ENCODE results near the gene CLIC1.

Gene CLIC1

DNA sequence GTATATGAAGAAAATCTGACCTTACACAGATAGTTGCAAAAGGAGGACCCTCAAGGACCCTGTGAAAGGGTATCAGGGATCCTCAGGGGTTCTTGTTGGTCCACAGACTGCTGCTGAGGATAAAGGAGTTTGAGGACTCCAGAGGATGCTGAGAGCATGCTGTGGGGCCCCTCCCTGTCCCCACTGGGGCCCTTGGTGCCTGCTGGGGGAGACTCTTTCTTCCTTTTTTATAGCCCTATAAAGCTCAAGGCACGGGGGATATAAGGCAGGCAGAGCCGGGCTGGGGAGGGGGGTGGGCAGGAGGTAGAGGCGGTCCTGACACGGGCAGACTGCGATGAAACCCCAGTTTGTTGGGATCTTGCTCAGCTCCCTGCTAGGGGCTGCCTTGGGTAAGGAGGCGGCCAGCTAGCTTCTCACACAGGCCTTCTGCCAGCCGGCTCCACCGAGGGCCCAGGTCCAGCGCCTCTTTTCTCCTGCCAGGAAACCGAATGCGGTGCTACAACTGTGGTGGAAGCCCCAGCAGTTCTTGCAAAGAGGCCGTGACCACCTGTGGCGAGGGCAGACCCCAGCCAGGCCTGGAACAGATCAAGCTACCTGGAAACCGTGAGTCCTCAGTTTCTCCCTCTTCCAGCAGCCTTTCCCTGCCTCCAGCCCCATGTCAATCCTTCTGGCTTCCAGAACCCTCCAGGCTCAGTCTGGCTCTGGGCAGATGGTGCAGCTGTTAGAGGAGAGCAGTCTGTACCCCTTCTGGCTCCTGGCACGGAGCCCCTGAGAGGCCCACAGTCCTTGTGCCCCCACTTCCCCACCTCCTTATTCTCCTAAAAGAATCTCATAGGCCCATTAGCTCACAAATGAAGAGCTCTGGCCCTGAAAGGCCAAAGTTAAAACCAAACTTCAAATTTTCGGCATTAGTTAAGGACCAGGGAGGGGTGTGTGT is 21.0 kb downstream of the CLIC1 start, which contains the start of gene LY6G6D:
Gene LY6G6D, plus strand, starts transcription at position 327 of the 937 bp plus-strand sequence. Its CDS starts 8 bp downstream, at position 335.
- H2BK120ac ChIP-seq (ENCODE audit: insufficient read depth, low read length, poor library complexity): peak within 1 kb of the TSS; percentile 11
- H3K4me2 ChIP-seq (ENCODE audit: low read length): no peak within 1 kb of the TSS
- DNase-seq: no peak
- peak within 1 kb of the TSS; percentile 44 for H3K9ac ChIP-seq (ENCODE audit: low read length)
- H2AFZ ChIP-seq (ENCODE audit: insufficient read depth, low read length, poor library complexity): peak within 1 kb of the TSS; percentile 84
- H3K4me3 ChIP-seq (ENCODE audit: low read depth, low read length): no peak within 1 kb of the TSS
- WGBS (ENCODE audit: extremely low coverage, insufficient coverage, insufficient read length): no CpG with 5 or more reads among the region's 16 CpGs
- peak within 1 kb of the TSS; percentile 70 for H4K91ac ChIP-seq (ENCODE audit: low read depth, low read length)
- no peak within 1 kb of the TSS for H3K4ac ChIP-seq (ENCODE audit: low read depth, low read length)
- H2AK5ac ChIP-seq (ENCODE audit: low read length): peak within 1 kb of the TSS; percentile 15
- peaks cover 5% of the 10 kb centered on the region for H3K79me1 ChIP-seq (ENCODE audit: low read length)
- peak within 1 kb of the TSS; percentile 12 for H4K12ac ChIP-seq (ENCODE audit: low read depth, low read length)
- no peak within 1 kb of the TSS for H3K18ac ChIP-seq (ENCODE audit: low read length)
- H3K23ac ChIP-seq (ENCODE audit: low read length): no peak within 1 kb of the TSS
- no peaks in the 10 kb centered on the region for H3K27me3 ChIP-seq (ENCODE audit: insufficient read depth, low read length)
- H3K27ac ChIP-seq (ENCODE audit: low read depth, low read length): no peak within 1 kb of the TSS
- no peak within 1 kb of the TSS for H2BK5ac ChIP-seq (ENCODE audit: low read depth, low read length, poor library complexity)
- no peaks in the 10 kb centered on the region for H3K9me3 ChIP-seq (ENCODE audit: insufficient read depth, low read depth, low read length)
- peak within 1 kb of the TSS; percentile 3 for H2BK12ac ChIP-seq (ENCODE audit: low read length)
- peak within 1 kb of the TSS; percentile 70 for H4K8ac ChIP-seq (ENCODE audit: low read depth, low read length)
- no peak within 1 kb of the TSS for H3K14ac ChIP-seq (ENCODE audit: low read length)
- H3K79me2 ChIP-seq (ENCODE audit: control insufficient read depth, insufficient read depth, low read length, poor library complexity): no peaks in the 10 kb centered on the region
- H3K4me1 ChIP-seq (ENCODE audit: control insufficient read depth in 1 of 2, insufficient read depth in 2 of 2, low read length in 2 of 2): peaks cover 27 to 29% of the 10 kb centered on the region in 2 experiments
- no peaks in the 10 kb centered on the region for H3K36me3 ChIP-seq (ENCODE audit: control insufficient read depth in 1 of 2, insufficient read depth in 2 of 2, low read length in 2 of 2)

GRCh38 chr6:31713991-31714684 is 22.2 kb downstream of the CLIC1 start:
- Histone ChIP-seq H3K27ac (ENCODE audit: low read depth, low read length) (no peak overlapping the region), H3K4me2 (ENCODE audit: low read length) (no peak overlapping the region), H4K91ac (ENCODE audit: low read depth, low read length) (peak overlapping the region; percentile 70)

GRCh38 chr6:31713465-31713864 is 22.9 kb downstream of the CLIC1 start:
- no CpG with 5 or more reads among the region's 4 CpGs for WGBS (ENCODE audit: extremely low coverage, insufficient coverage, insufficient read length)
- H3K18ac ChIP-seq (ENCODE audit: low read length): no peak overlapping the region
- H3K79me1 ChIP-seq (ENCODE audit: low read length): peaks cover 5% of the 10 kb centered on the region
- H4K12ac ChIP-seq (ENCODE audit: low read depth, low read length): no peak overlapping the region
- H3K4me1 ChIP-seq (ENCODE audit: control insufficient read depth in 1 of 2, insufficient read depth in 2 of 2, low read length in 2 of 2): peaks cover 17 to 20% of the 10 kb centered on the region in 2 experiments
- no peak overlapping the region for H2BK12ac ChIP-seq (ENCODE audit: low read length)
- H3K14ac ChIP-seq (ENCODE audit: low read length): no peak overlapping the region
- peak overlapping the region; percentile 70 for H4K91ac ChIP-seq (ENCODE audit: low read depth, low read length)
- no peak overlapping the region for H3K9ac ChIP-seq (ENCODE audit: low read length)
- H2BK5ac ChIP-seq (ENCODE audit: low read depth, low read length, poor library complexity): no peak overlapping the region
- H3K4ac ChIP-seq (ENCODE audit: low read depth, low read length): no peak overlapping the region
- no peak overlapping the region for H2AK5ac ChIP-seq (ENCODE audit: low read length)
- H3K36me3 ChIP-seq (ENCODE audit: control insufficient read depth in 1 of 2, insufficient read depth in 2 of 2, low read length in 2 of 2): no peaks in the 10 kb centered on the region
- no peak for DNase-seq
- peak overlapping the region; percentile 70 for H4K8ac ChIP-seq (ENCODE audit: low read depth, low read length)
- peak overlapping the region; percentile 84 for H2AFZ ChIP-seq (ENCODE audit: insufficient read depth, low read length, poor library complexity)
- no peak overlapping the region for H3K4me3 ChIP-seq (ENCODE audit: low read depth, low read length)
- no peak overlapping the region for H3K4me2 ChIP-seq (ENCODE audit: low read length)
- no peak overlapping the region for H3K27ac ChIP-seq (ENCODE audit: low read depth, low read length)
- peak overlapping the region; percentile 52 for H2BK120ac ChIP-seq (ENCODE audit: insufficient read depth, low read length, poor library complexity)
- no peaks in the 10 kb centered on the region for H3K9me3 ChIP-seq (ENCODE audit: insufficient read depth, low read depth, low read length)
- no peaks in the 10 kb centered on the region for H3K79me2 ChIP-seq (ENCODE audit: control insufficient read depth, insufficient read depth, low read length, poor library complexity)
- no peak overlapping the region for H3K23ac ChIP-seq (ENCODE audit: low read length)
- H3K27me3 ChIP-seq (ENCODE audit: insufficient read depth, low read length): no peaks in the 10 kb centered on the region

More at GRCh38 chr6:31713991-31714684, 22.2 kb downstream of the CLIC1 start:
- H3K9me3 ChIP-seq (ENCODE audit: insufficient read depth, low read depth, low read length): no peaks in the 10 kb centered on the region
- peak overlapping the region; percentile 21 for H3K14ac ChIP-seq (ENCODE audit: low read length)
- DNase-seq: no peak
- H4K12ac ChIP-seq (ENCODE audit: low read depth, low read length): peak overlapping the region; percentile 63
- H4K8ac ChIP-seq (ENCODE audit: low read depth, low read length): peak overlapping the region; percentile 70
- no peaks in the 10 kb centered on the region for H3K79me2 ChIP-seq (ENCODE audit: control insufficient read depth, insufficient read depth, low read length, poor library complexity)
- no peak overlapping the region for H3K9ac ChIP-seq (ENCODE audit: low read length)
- H3K23ac ChIP-seq (ENCODE audit: low read length): no peak overlapping the region
- H3K4me1 ChIP-seq (ENCODE audit: control insufficient read depth in 1 of 2, insufficient read depth in 2 of 2, low read length in 2 of 2): peaks cover 24 to 27% of the 10 kb centered on the region in 2 experiments
- peak overlapping the region; percentile 3 for H2BK12ac ChIP-seq (ENCODE audit: low read length)
- H3K4ac ChIP-seq (ENCODE audit: low read depth, low read length): no peak overlapping the region
- H2AFZ ChIP-seq (ENCODE audit: insufficient read depth, low read length, poor library complexity): peak overlapping the region; percentile 84
- H3K79me1 ChIP-seq (ENCODE audit: low read length): peaks cover 5% of the 10 kb centered on the region
- no peaks in the 10 kb centered on the region for H3K36me3 ChIP-seq (ENCODE audit: control insufficient read depth in 1 of 2, insufficient read depth in 2 of 2, low read length in 2 of 2)
- peak overlapping the region; percentile 46 for H3K18ac ChIP-seq (ENCODE audit: low read length)
- H3K4me3 ChIP-seq (ENCODE audit: low read depth, low read length): no peak overlapping the region
- H2BK5ac ChIP-seq (ENCODE audit: low read depth, low read length, poor library complexity): no peak overlapping the region
- H2AK5ac ChIP-seq (ENCODE audit: low read length): peak overlapping the region; percentile 15
- no CpG with 5 or more reads among the region's 5 CpGs for WGBS (ENCODE audit: extremely low coverage, insufficient coverage, insufficient read length)
- H2BK120ac ChIP-seq (ENCODE audit: insufficient read depth, low read length, poor library complexity): peak overlapping the region; percentile 52
- H3K27me3 ChIP-seq (ENCODE audit: insufficient read depth, low read length): no peaks in the 10 kb centered on the region

GRCh38 chr6:31712296-31712695 is 24.0 kb downstream of the CLIC1 start:
- peaks cover 2% of the 10 kb centered on the region for H3K9me3 ChIP-seq (ENCODE audit: insufficient read depth, low read depth, low read length)
- H3K4me3 ChIP-seq (ENCODE audit: low read depth, low read length): no peak overlapping the region
- H3K4me1 ChIP-seq (ENCODE audit: control insufficient read depth in 1 of 2, insufficient read depth in 2 of 2, low read length in 2 of 2): peaks cover 7 to 11% of the 10 kb centered on the region in 2 experiments
- no peak overlapping the region for H2AFZ ChIP-seq (ENCODE audit: insufficient read depth, low read length, poor library complexity)
- WGBS (ENCODE audit: extremely low coverage, insufficient coverage, insufficient read length): no CpG with 5 or more reads among the region's 8 CpGs
- no peak overlapping the region for H3K4ac ChIP-seq (ENCODE audit: low read depth, low read length)
- no peak overlapping the region for H4K91ac ChIP-seq (ENCODE audit: low read depth, low read length)
- H3K36me3 ChIP-seq (ENCODE audit: control insufficient read depth in 1 of 2, insufficient read depth in 2 of 2, low read length in 2 of 2): no peaks in the 10 kb centered on the region
- H3K18ac ChIP-seq (ENCODE audit: low read length): no peak overlapping the region
- no peak overlapping the region for H3K9ac ChIP-seq (ENCODE audit: low read length)
- no peak overlapping the region for H2BK120ac ChIP-seq (ENCODE audit: insufficient read depth, low read length, poor library complexity)
- no peaks in the 10 kb centered on the region for H3K27me3 ChIP-seq (ENCODE audit: insufficient read depth, low read length)
- no peak overlapping the region for H2BK5ac ChIP-seq (ENCODE audit: low read depth, low read length, poor library complexity)
- H3K27ac ChIP-seq (ENCODE audit: low read depth, low read length): no peak overlapping the region
- H2BK12ac ChIP-seq (ENCODE audit: low read length): no peak overlapping the region
- no peak overlapping the region for H3K4me2 ChIP-seq (ENCODE audit: low read length)
- no peak overlapping the region for H4K8ac ChIP-seq (ENCODE audit: low read depth, low read length)
- DNase-seq: no peak
- no peak overlapping the region for H3K14ac ChIP-seq (ENCODE audit: low read length)
- peaks cover 2% of the 10 kb centered on the region for H3K79me1 ChIP-seq (ENCODE audit: low read length)
- H2AK5ac ChIP-seq (ENCODE audit: low read length): peak overlapping the region; percentile 29
- H4K12ac ChIP-seq (ENCODE audit: low read depth, low read length): no peak overlapping the region
- H3K23ac ChIP-seq (ENCODE audit: low read length): no peak overlapping the region
- no peaks in the 10 kb centered on the region for H3K79me2 ChIP-seq (ENCODE audit: control insufficient read depth, insufficient read depth, low read length, poor library complexity)

Data from trophoblast cell (in vitro differentiated cells and primary cell).